HCT116 (cell line): ENCODE data around the gene POLN. TPM values are rescaled to one million over a fixed set of nuclear protein-coding genes. Genes with fewer than 3 reads are reported as not detected.

Experiments
- ATAC-seq: fragments of 200-7000 bp; cut with Tn5 transposase; 2 replicates; pipeline ENCODE4 v1.9.1; 2020; ENCODE audit warnings: mild to moderate bottlenecking, moderate library complexity
- BruUV-seq: library from RNA; stranded (reverse); fragments of 400-500 nt; replicated peaks from 2 replicates; lab custom pipeline; 2021; lab: Mats Ljungman, UMichigan
- CTCF ChIA-PET: fragments of 300-600 bp; sonication (Branson Sonifier 250); formaldehyde crosslinking; loops from one replicate; lab custom pipeline; 2021; ENCODE audit warnings: antibody characterized with exemption; lab: Charles Lee
- POLR2A ChIA-PET: fragments of 300-600, 350-600 bp; sonication (Branson Sonifier 250); formaldehyde crosslinking; loops from one replicate; lab custom pipeline; 2021; ENCODE audit warnings: antibody characterized with exemption; lab: Charles Lee
- RAD21 ChIA-PET, 2 experiments: fragments of 300-600 bp; sonication (Branson Sonifier 250); formaldehyde crosslinking; loops; one replicate each; lab custom pipeline; 2023; ENCODE audit warnings: low total read pairs in 2 of 2; ENCODE audit not compliant: uncharacterized antibody in 2 of 2, unreplicated experiment in 2 of 2, low non-redundant PET in 1 of 2; lab: Charles Lee
- DNase-seq: peaks from one replicate; pipeline ENCODE4 v3.0.0-alpha.2; 2010; ENCODE audit warnings: low read depth, low spot score
- H2AFZ ChIP-seq: fragments of 200-600 bp; shearing (Covaris generic), sonication (generic); 2 replicates; pipeline ENCODE4 v1.6.1; 2017; ENCODE audit warnings: low read depth, mixed run types, mixed read lengths, antibody characterized with exemption, low read length; ENCODE audit not compliant: poor library complexity, severe bottlenecking
- H3K27ac ChIP-seq: 2 replicates; pipeline ENCODE4 v1.5.1; 2012; ENCODE audit warnings: low read depth, low read length
- H3K27me3 ChIP-seq: fragments of 200-600 bp; sonication (generic); 2 replicates; pipeline ENCODE4 v1.6.1; 2016; ENCODE audit warnings: mixed run types, low read length, mixed read lengths; ENCODE audit not compliant: insufficient read depth
- H3K36me3 ChIP-seq, 2 experiments: fragments of 200-500 bp in 1 of 2; fragments of 200-600 bp in 1 of 2; sonication (Bioruptor generic) in 1 of 2; sonication (generic) in 1 of 2; 2 replicates each; pipeline versions ENCODE4 v1.5.1 to v1.6.1; 2014 to 2016; ENCODE audit warnings: low read length in 2 of 2, inconsistent platforms in 1 of 2, mixed read lengths in 1 of 2, mixed run types in 1 of 2; ENCODE audit not compliant: insufficient read depth in 2 of 2, control insufficient read depth in 1 of 2
- H3K4me1 ChIP-seq, 2 experiments: fragments of 200-600 bp in 1 of 2; sonication (generic) in 1 of 2; 2 replicates each; pipeline versions ENCODE4 v1.5.1 to v1.6.1; 2012 to 2017; ENCODE audit warnings: low read length in 2 of 2, inconsistent platforms in 1 of 2, mild to moderate bottlenecking in 1 of 2, mixed read lengths in 1 of 2, mixed run types in 1 of 2, moderate library complexity in 1 of 2; ENCODE audit not compliant: insufficient read depth in 2 of 2, control insufficient read depth in 1 of 2
- H3K4me2 ChIP-seq: fragments of 200-600 bp; sonication (generic); 2 replicates; pipeline ENCODE4 v1.6.1; 2017; ENCODE audit warnings: mixed run types, low read length, mixed read lengths
- H3K4me3 ChIP-seq, 2 experiments: fragments of 200-600 bp in 1 of 2; sonication (generic) in 1 of 2; replicated peaks in 1 of 2; 2 replicates each; pipeline ENCODE4 v1.5.1; 2011 to 2016; ENCODE audit warnings: low read length in 2 of 2, control low read depth in 1 of 2, low read depth in 1 of 2, mild to moderate bottlenecking in 1 of 2, mixed read lengths in 1 of 2, mixed run types in 1 of 2
- H3K79me2 ChIP-seq: fragments of 200-600 bp; sonication (generic); 2 replicates; pipeline ENCODE4 v1.6.1; 2017; ENCODE audit warnings: mild to moderate bottlenecking, mixed run types, low read length, moderate library complexity, mixed read lengths; ENCODE audit not compliant: insufficient read depth
- H3K9ac ChIP-seq: fragments of 200-600 bp; sonication (generic); 2 replicates; pipeline ENCODE4 v1.6.1; 2016; ENCODE audit warnings: low read length, mixed read lengths
- H3K9me2 ChIP-seq: fragments of 200-600 bp; sonication (generic), shearing (Covaris generic); 2 replicates; pipeline ENCODE4 v1.6.1; 2017; ENCODE audit warnings: mixed run types, mild to moderate bottlenecking, moderate library complexity; ENCODE audit not compliant: insufficient read depth
- H3K9me3 ChIP-seq, 2 experiments: fragments of 200-500 bp in 1 of 2; fragments of 200-600 bp in 1 of 2; sonication (Bioruptor generic) in 1 of 2; sonication (generic) in 1 of 2; 2 replicates each; pipeline ENCODE4 v1.6.1; 2014 to 2017; ENCODE audit warnings: low read length in 2 of 2, mixed read lengths in 2 of 2, inconsistent platforms in 1 of 2, low read depth in 1 of 2, mild to moderate bottlenecking in 1 of 2, mixed run types in 1 of 2, moderate library complexity in 1 of 2; ENCODE audit not compliant: control insufficient read depth in 1 of 2, insufficient read depth in 1 of 2
- H4K20me1 ChIP-seq: fragments of 200-600 bp; sonication (generic), shearing (Covaris generic); 2 replicates; pipeline ENCODE4 v1.6.1; 2017; ENCODE audit warnings: mixed run types, mild to moderate bottlenecking, moderate library complexity; ENCODE audit not compliant: insufficient read depth
- CBX3 ChIP-seq: IDR thresholded peaks from 2 replicates; pipeline ENCODE4 v1.6.1; 2012; ENCODE audit warnings: low read depth
- CEBPB ChIP-seq: IDR thresholded peaks from 2 replicates; pipeline ENCODE4 v1.6.1; 2012; ENCODE audit warnings: low read depth
- EGR1 ChIP-seq: IDR thresholded peaks from 2 replicates; pipeline ENCODE4 v1.6.1; 2012; ENCODE audit warnings: low read depth
- ELF1 ChIP-seq: IDR thresholded peaks from 2 replicates; pipeline ENCODE4 v1.6.1; 2012; ENCODE audit warnings: low read depth, borderline replicate concordance
- FOSL1 ChIP-seq: IDR thresholded peaks from 2 replicates; pipeline ENCODE4 v1.6.1; 2012; ENCODE audit warnings: low read depth
- POLR2A ChIP-seq: IDR thresholded peaks from 2 replicates; pipeline ENCODE4 v1.7.0; 2011; ENCODE audit warnings: borderline replicate concordance; ENCODE audit not compliant: insufficient read depth, insufficient read length; ENCODE audit errors: extremely low read depth
- RAD21 ChIP-seq: IDR thresholded peaks from 2 replicates; pipeline ENCODE4 v1.6.1; 2012; ENCODE audit warnings: low read depth, mild to moderate bottlenecking
- TCF7L2 ChIP-seq: IDR thresholded peaks from 2 replicates; pipeline ENCODE4 v1.7.0; 2011; ENCODE audit warnings: borderline replicate concordance, inconsistent platforms; ENCODE audit not compliant: insufficient read depth, insufficient read length; ENCODE audit errors: extremely low read depth
- YY1 ChIP-seq: IDR thresholded peaks from 2 replicates; pipeline ENCODE4 v1.6.1; 2011; ENCODE audit warnings: low read length, low read depth, moderate library complexity, mild to moderate bottlenecking; ENCODE audit not compliant: insufficient replicate concordance; ENCODE audit errors: extremely low read depth
- ZFX ChIP-seq: fragments of 450-650 bp; IDR thresholded peaks from 2 replicates; pipeline ENCODE4 v1.6.1; 2017
- intact Hi-C: fragments of 100-400 bp; cut with micrococcal nuclease; formaldehyde crosslinking; loops from 2 replicates; pipeline ENCODE4 v1.10.0; 2022
- total RNA-seq: library from RNA; stranded (reverse); gene quantifications from one replicate; pipeline ENCODE4 v1.2.1, GENCODE V29; 2021; ENCODE audit not compliant: unreplicated experiment
- TF ChIP-seq, protein P1 (sequence below): IDR thresholded peaks from 2 replicates; pipeline ENCODE4 v1.6.1; 2012; ENCODE audit warnings: low read depth
- TF ChIP-seq, protein P2 (sequence below): IDR thresholded peaks from 2 replicates; pipeline ENCODE4 v1.6.1; 2011; ENCODE audit warnings: mild to moderate bottlenecking, low read length, moderate library complexity; ENCODE audit not compliant: insufficient replicate concordance; ENCODE audit errors: extremely low read depth

The POLN gene
- total RNA-seq, 1 experiment from 2014 or later = 3.1 TPM

DNA sequence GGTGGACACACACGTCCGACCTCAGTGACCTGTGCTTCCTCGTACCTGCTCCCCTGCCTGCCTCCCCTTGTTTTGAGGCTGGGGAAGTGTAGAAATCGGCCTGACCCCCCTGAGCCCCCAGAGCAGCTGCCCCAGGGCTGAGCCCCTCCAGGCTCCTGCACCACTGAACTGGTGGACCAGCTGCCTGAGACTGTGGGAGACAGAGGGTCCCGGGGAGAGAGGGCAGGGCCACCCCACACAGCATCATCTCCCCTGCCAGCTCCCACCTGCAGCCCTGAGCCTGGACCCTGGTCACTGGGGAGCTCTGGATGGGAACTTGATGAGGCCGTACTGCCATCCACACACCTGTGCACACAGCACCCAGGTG lies 197.8 kb downstream of the POLN start:
- Histone ChIP-seq H3K27me3 (no peaks in the 10 kb centered on the region), H3K79me2 (peaks cover 7% of the 10 kb centered on the region; the same call in 1 of the 2 replicates), H4K20me1 (no peaks in the 10 kb centered on the region), H2AFZ (no peak overlapping the region), H3K4me3 (no peak overlapping the region)
- no TSS peak for BruUV-seq
- DNase-seq (no peak), ATAC-seq (no peak)
- CTCF ChIA-PET = no interaction called here
- RAD21 ChIA-PET = no interaction called here
- TF ChIP-seq EGR1 (no peak), RAD21 (no peak), ELF1 (no peak), POLR2A (no peak), FOSL1 (no peak), ZFX (no peak), YY1 (no peak), CBX3 (no peak), CEBPB (no peak), TCF7L2 (no peak)
- TF ChIP-seq, protein P1, sequence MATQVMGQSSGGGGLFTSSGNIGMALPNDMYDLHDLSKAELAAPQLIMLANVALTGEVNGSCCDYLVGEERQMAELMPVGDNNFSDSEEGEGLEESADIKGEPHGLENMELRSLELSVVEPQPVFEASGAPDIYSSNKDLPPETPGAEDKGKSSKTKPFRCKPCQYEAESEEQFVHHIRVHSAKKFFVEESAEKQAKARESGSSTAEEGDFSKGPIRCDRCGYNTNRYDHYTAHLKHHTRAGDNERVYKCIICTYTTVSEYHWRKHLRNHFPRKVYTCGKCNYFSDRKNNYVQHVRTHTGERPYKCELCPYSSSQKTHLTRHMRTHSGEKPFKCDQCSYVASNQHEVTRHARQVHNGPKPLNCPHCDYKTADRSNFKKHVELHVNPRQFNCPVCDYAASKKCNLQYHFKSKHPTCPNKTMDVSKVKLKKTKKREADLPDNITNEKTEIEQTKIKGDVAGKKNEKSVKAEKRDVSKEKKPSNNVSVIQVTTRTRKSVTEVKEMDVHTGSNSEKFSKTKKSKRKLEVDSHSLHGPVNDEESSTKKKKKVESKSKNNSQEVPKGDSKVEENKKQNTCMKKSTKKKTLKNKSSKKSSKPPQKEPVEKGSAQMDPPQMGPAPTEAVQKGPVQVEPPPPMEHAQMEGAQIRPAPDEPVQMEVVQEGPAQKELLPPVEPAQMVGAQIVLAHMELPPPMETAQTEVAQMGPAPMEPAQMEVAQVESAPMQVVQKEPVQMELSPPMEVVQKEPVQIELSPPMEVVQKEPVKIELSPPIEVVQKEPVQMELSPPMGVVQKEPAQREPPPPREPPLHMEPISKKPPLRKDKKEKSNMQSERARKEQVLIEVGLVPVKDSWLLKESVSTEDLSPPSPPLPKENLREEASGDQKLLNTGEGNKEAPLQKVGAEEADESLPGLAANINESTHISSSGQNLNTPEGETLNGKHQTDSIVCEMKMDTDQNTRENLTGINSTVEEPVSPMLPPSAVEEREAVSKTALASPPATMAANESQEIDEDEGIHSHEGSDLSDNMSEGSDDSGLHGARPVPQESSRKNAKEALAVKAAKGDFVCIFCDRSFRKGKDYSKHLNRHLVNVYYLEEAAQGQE = no peak
- TF ChIP-seq, protein P2, sequence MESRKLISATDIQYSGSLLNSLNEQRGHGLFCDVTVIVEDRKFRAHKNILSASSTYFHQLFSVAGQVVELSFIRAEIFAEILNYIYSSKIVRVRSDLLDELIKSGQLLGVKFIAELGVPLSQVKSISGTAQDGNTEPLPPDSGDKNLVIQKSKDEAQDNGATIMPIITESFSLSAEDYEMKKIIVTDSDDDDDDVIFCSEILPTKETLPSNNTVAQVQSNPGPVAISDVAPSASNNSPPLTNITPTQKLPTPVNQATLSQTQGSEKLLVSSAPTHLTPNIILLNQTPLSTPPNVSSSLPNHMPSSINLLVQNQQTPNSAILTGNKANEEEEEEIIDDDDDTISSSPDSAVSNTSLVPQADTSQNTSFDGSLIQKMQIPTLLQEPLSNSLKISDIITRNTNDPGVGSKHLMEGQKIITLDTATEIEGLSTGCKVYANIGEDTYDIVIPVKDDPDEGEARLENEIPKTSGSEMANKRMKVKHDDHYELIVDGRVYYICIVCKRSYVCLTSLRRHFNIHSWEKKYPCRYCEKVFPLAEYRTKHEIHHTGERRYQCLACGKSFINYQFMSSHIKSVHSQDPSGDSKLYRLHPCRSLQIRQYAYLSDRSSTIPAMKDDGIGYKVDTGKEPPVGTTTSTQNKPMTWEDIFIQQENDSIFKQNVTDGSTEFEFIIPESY = no peak
- TF ChIP-seq, all 23 proteins: peak for 0
- intact Hi-C loops = no loop called here
- peaks cover 0 to 5% of the 10 kb centered on the region in 2 experiments; a peak in 2 of 4 replicates for H3K36me3 ChIP-seq
- H3K9me3 ChIP-seq = no peaks in the 10 kb centered on the region; a peak in 1 of 4 replicates
- POLR2A ChIA-PET = no interaction called here
- no peak overlapping the region for H3K9ac ChIP-seq
- H3K4me1 ChIP-seq = peaks cover 7 to 37% of the 10 kb centered on the region in 2 experiments; a peak in 3 of 4 replicates
- H3K27ac ChIP-seq = no peak overlapping the region
- H3K9me2 ChIP-seq = no peaks in the 10 kb centered on the region
- H3K4me2 ChIP-seq = no peak overlapping the region
